Gastrocnemius medialis (tissue), 4 donors: ENCODE measurements around the gene NADK. TPM values are rescaled to one million over a fixed set of nuclear protein-coding genes. Genes with fewer than 3 reads are reported as not detected.

ENCODE experiments used
- ATAC-seq, 2 donors: fragments of 150-250 bp; one replicate each; pipeline ENCODE4 v1.9.1; 2016
- DNase-seq, 2 donors: peaks; one replicate each; pipeline ENCODE4 v3.0.0-alpha.2; 2019
- H3K27ac ChIP-seq, 4 donors: fragments of 200-600 bp; sonication (generic); 1 replicate in 1 of 4; 2 replicates in 3 of 4; pipeline ENCODE4 v1.5.1; 2016 to 2018; ENCODE audit warnings: mild to moderate bottlenecking in 2 of 4, moderate library complexity in 1 of 4
- H3K27me3 ChIP-seq, 3 donors: fragments of 200-600 bp; sonication (generic) in 2 of 3; 1 replicate in 1 of 3; 2 replicates in 2 of 3; pipeline versions ENCODE4 v1.5.1 to v1.6.0; 2016 to 2019; ENCODE audit warnings: mild to moderate bottlenecking in 1 of 3, moderate library complexity in 1 of 3
- H3K36me3 ChIP-seq, 2 donors: fragments of 200-600 bp; sonication (generic) in 1 of 2; one replicate each; pipeline ENCODE4 v1.5.1; 2017 to 2018
- H3K4me1 ChIP-seq, 2 donors: fragments of 200-600 bp; sonication (generic) in 1 of 2; one replicate each; pipeline ENCODE4 v1.5.1; 2016 to 2017; ENCODE audit warnings: mild to moderate bottlenecking in 2 of 2
- H3K4me3 ChIP-seq, 4 donors: fragments of 200-600 bp; sonication (generic) in 3 of 4; 1 replicate in 1 of 4; 2 replicates in 3 of 4; pipeline ENCODE4 v1.5.1; 2016 to 2019; ENCODE audit warnings: mild to moderate bottlenecking in 2 of 4
- H3K9me3 ChIP-seq, 3 donors: fragments of 200-600 bp; sonication (generic) in 2 of 3; 1 replicate in 1 of 3; 2 replicates in 2 of 3; pipeline ENCODE4 v1.5.1; 2016 to 2019
- POLR2A ChIP-seq, 2 donors: fragments of 450-650 bp; IDR thresholded peaks; one replicate each; pipeline ENCODE4 v1.6.1; 2017; ENCODE audit warnings: antibody characterized with exemption in 2 of 2, mild to moderate bottlenecking in 2 of 2, moderate library complexity in 2 of 2
- in situ Hi-C, 4 donors: fragments of 200-750 bp; cut with MboI; loops; one replicate each; pipeline versions ENCODE4 v1.15.0 to v1.8.0; 2017; ENCODE audit warnings: low sequenced_read_pairs in 4 of 4
- intact Hi-C: fragments of 100-400 bp; cut with DNase I; formaldehyde crosslinking; loops from one replicate; pipeline ENCODE4 v1.15.1; 2023; ENCODE audit warnings: low total_unique reads
- total RNA-seq, 4 donors: library from RNA; depleted of rRNA; stranded (reverse); fragments of >200 nt; gene quantifications; one replicate each; pipeline versions ENCODE4 v1.1.0 to v1.2.3, GENCODE V29; 2016
- TF ChIP-seq, protein P1 (sequence below), 5 experiments: fragments of 450-650 bp in 3 of 5; fragments of 200-600 bp in 2 of 5; sonication (generic) in 2 of 5; IDR thresholded peaks in 4 of 5; conservative IDR thresholded peaks in 1 of 5; 1 replicate in 4 of 5; 2 replicates in 1 of 5; pipeline ENCODE4 v1.5.1; 2016 to 2019; ENCODE audit warnings: antibody characterized with exemption in 5 of 5, mild to moderate bottlenecking in 3 of 5, moderate library complexity in 3 of 5

NADK gene, protein sequence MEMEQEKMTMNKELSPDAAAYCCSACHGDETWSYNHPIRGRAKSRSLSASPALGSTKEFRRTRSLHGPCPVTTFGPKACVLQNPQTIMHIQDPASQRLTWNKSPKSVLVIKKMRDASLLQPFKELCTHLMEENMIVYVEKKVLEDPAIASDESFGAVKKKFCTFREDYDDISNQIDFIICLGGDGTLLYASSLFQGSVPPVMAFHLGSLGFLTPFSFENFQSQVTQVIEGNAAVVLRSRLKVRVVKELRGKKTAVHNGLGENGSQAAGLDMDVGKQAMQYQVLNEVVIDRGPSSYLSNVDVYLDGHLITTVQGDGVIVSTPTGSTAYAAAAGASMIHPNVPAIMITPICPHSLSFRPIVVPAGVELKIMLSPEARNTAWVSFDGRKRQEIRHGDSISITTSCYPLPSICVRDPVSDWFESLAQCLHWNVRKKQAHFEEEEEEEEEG
- 10 to 100 TPM; 20.1 to 33.1 (median 32.5) TPM for total RNA-seq

DNA sequence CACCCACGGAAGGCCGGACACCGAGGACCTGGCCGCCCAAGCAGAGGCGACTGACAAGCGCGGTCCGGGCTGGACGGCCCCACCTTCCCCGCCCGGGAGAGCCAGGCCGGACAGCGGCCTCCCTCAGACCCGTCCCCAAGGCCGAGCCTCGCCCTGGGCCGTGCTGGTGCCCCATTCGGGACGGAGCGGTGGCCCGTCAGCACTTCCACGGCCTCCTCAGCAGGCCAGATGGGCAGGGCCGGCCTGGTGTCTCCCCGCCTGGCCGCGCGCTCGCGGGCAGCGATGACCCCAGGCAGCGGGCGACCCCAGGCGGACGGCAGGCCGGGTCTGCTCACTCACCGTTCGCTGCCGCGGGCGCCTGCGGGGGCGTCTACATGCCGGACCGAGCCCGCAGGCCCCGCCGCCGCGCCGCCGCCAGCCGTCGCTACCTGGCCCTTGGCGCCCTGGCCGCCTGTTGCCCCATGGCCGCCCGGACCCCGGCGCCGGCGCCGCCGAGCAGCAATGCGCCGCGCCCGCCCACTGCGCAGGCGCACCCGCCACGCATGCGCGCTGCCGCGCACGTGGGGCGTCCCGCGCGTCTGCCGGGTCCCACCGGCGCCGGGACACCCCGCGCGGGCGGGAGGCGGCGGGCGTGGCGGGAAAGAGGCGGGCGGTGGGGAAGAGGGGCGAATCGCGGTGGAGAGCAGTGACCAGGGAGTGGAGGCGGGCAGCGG lies at the start of gene NADK:
TSS of gene NADK (minus strand) at position 521 of the 713 bp plus-strand sequence. CDS start 13,064 bp downstream, outside the sequence.
- peak; percentile 78 to 84 for TF ChIP-seq POLR2A (IDR thresholded peaks at IDR 0.05)
- TF ChIP-seq, protein P1, sequence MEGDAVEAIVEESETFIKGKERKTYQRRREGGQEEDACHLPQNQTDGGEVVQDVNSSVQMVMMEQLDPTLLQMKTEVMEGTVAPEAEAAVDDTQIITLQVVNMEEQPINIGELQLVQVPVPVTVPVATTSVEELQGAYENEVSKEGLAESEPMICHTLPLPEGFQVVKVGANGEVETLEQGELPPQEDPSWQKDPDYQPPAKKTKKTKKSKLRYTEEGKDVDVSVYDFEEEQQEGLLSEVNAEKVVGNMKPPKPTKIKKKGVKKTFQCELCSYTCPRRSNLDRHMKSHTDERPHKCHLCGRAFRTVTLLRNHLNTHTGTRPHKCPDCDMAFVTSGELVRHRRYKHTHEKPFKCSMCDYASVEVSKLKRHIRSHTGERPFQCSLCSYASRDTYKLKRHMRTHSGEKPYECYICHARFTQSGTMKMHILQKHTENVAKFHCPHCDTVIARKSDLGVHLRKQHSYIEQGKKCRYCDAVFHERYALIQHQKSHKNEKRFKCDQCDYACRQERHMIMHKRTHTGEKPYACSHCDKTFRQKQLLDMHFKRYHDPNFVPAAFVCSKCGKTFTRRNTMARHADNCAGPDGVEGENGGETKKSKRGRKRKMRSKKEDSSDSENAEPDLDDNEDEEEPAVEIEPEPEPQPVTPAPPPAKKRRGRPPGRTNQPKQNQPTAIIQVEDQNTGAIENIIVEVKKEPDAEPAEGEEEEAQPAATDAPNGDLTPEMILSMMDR (IDR thresholded peaks at IDR 0.05 in 4 of 5, conservative IDR thresholded peaks at IDR 0.05 in 1 of 5) = peak in 1 of 5 experiments; percentile 24
- DNase-seq (peak in 1 of 2 donors; percentile 59), ATAC-seq (peak; percentile 82 to 83)
- intact Hi-C loops (loop anchor here (1.0 to 2.0 kb wide), 3 partner anchors 23 to 131 kb away; partner anchors contain the start of gene GNB1), in situ Hi-C loops (no loop called here)
- no peaks in the 10 kb centered on the region for H3K36me3 ChIP-seq
- H3K27me3 ChIP-seq = no peaks in the 10 kb centered on the region
- H3K4me3 ChIP-seq = peak within 1 kb of the TSS; percentile 79 to 95 (median 86)
- H3K4me1 ChIP-seq = peaks cover 47 to 62% of the 10 kb centered on the region in 2 donors
- H3K27ac ChIP-seq = peak within 1 kb of the TSS; percentile 89 to 99 (median 94)
- no peaks in the 10 kb centered on the region for H3K9me3 ChIP-seq

DNA sequence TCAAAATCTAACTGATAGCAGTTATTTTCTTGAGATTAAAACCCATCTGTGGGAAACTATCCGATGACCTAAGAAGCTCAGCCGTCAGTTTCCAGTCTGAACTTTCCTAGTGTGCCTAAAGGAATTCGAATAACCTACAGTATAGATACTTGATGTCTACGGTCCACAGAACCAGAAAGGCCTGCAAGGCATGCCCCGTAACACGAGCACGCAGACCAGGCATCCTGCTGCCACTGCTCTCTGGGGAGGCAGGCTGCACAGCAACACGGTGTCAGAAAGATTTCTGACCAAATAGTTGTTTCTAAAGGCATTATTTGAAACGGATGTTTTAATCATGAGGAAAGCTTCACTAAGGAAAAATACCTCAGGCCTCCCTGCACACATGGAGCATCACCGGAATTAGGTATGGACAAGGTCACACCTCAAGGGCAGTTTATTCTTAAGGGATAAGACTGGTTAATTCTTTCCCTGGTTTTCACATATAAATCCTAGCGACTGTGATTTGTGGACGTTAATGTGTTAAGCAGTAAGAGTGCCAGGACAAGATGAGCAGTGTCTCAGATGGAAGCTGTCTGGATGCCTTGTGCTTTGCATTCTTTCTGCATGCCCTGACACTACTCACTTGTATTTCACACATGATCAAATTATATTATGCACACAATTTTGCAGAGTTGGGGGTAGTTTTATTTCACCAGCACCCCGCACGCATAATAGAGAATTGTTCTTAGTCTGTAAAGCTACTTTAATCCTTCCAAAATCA lies 49.0 kb upstream of the NADK start:
- Histone ChIP-seq H3K36me3 (peaks cover 0 to 18% of the 10 kb centered on the region in 2 donors), H3K4me1 (peaks cover 4 to 6% of the 10 kb centered on the region in 2 donors), H3K27me3 (no peaks in the 10 kb centered on the region), H3K4me3 (no peak overlapping the region), H3K9me3 (no peaks in the 10 kb centered on the region), H3K27ac (no peak overlapping the region)
- no peak for ATAC-seq
- intact Hi-C loops = no loop called here
- no peak for TF ChIP-seq POLR2A (IDR thresholded peaks at IDR 0.05)
- TF ChIP-seq, protein P1 (IDR thresholded peaks at IDR 0.05 in 4 of 5, conservative IDR thresholded peaks at IDR 0.05 in 1 of 5) = no peak
- in situ Hi-C loops = no loop called here
- DNase-seq = no peak

DNA sequence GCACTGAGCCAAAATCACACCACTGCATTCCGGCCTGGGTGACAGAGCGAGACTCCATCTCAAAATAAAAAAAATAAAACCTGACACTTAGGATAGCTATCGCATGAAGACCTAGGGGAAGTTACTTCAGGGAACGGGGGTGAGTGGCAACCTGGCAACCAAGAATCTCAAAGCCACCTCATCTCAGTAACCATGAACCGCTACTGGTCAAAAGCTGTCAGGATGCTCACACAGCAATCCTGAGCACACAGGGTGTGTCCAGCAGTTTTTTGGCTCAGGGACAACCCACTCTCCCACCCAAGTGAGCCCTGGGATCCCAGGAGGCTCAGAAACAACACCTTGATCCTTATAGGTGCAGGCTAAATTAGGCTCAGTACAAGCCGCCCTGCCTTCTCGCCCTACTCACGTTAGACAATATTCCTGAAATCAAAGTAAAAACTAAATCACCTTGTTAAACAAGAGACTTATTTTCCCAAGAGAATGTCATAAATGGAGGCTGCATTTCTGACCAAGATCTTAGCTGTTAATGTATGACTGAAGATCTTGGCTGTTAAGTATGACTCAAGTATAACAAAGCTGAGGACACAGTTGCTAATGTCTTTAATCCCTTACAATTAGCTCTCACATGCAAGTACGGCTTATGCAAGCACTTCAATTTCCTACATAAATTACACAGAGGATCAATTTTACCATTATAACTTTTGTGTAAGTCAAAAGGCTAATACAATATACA lies 48.3 kb upstream of the NADK start:
- DNase-seq (no peak), ATAC-seq (no peak)
- H3K27ac ChIP-seq = no peak overlapping the region
- intact Hi-C loops = no loop called here
- H3K27me3 ChIP-seq = no peaks in the 10 kb centered on the region
- TF ChIP-seq POLR2A (IDR thresholded peaks at IDR 0.05) = no peak
- TF ChIP-seq, protein P1 (IDR thresholded peaks at IDR 0.05 in 4 of 5, conservative IDR thresholded peaks at IDR 0.05 in 1 of 5) = no peak
- H3K4me1 ChIP-seq = peaks cover 4 to 6% of the 10 kb centered on the region in 2 donors
- H3K4me3 ChIP-seq = no peak overlapping the region
- peaks cover 0 to 18% of the 10 kb centered on the region in 2 donors for H3K36me3 ChIP-seq
- no peaks in the 10 kb centered on the region for H3K9me3 ChIP-seq
- in situ Hi-C loops = no loop called here

DNA sequence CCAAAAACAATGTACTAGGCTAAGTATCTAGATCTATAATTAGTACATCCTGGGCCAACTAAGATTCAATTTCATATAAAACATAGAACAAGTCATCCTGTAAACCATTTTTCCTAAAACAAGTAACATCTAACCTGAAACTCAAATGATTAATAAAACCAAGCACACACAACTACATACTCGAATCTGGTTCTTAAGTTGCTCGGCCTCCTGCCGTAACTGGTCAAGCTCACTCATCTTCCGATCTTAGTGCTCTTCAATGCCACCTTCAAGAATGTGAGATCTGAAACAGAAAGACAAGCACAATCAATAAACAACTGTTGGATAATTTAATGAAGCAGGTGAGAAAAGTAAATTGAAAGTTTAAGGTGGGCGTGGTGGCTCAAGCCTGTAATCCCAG lies 46.9 kb upstream of the NADK start:
- DNase-seq (no peak), ATAC-seq (no peak)
- intact Hi-C loops (no loop called here), in situ Hi-C loops (no loop called here)
- Histone ChIP-seq H3K27me3 (no peaks in the 10 kb centered on the region), H3K27ac (no peak overlapping the region), H3K36me3 (peaks cover 0 to 18% of the 10 kb centered on the region in 2 donors), H3K9me3 (no peaks in the 10 kb centered on the region), H3K4me1 (peaks cover 4 to 6% of the 10 kb centered on the region in 2 donors), H3K4me3 (no peak overlapping the region)
- TF ChIP-seq POLR2A (IDR thresholded peaks at IDR 0.05) = no peak
- TF ChIP-seq, protein P1 (IDR thresholded peaks at IDR 0.05 in 4 of 5, conservative IDR thresholded peaks at IDR 0.05 in 1 of 5) = no peak
